Measurements from ENCODE around the gene LAMC3. TPM values are rescaled to one million over a fixed set of nuclear protein-coding genes. Genes with fewer than 3 reads are reported as not detected.

LAMC3 gene
- total RNA-seq, 1 donor from 2014 or later: 0.05 TPM

GRCh38 chr9:131011274-131012022 lies 2.5 kb downstream of the LAMC3 start:
- DNase-seq (ENCODE audit: low read depth): no peak

- DNase-seq (ENCODE audit: low read depth): no peak
Measured at GRCh38 chr9:131012023-131012334, 3.0 kb downstream of the LAMC3 start.

- no peak for DNase-seq (ENCODE audit: low read depth)
Measured at GRCh38 chr9:131012396-131012917, 3.5 kb downstream of the LAMC3 start.

- DNase-seq (ENCODE audit: low read depth): no peak
Measured at GRCh38 chr9:131013015-131013755, 4.2 kb downstream of the LAMC3 start.

- peak; percentile 3 for DNase-seq (ENCODE audit: low read depth)
Measured at GRCh38 chr9:131013771-131014676, 5.0 kb downstream of the LAMC3 start.

- DNase-seq (ENCODE audit: low read depth): no peak
Measured at GRCh38 chr9:131015112-131015511, 6.1 kb downstream of the LAMC3 start.

- no peak for DNase-seq (ENCODE audit: low read depth)
Measured at GRCh38 chr9:131015876-131016397, 7.0 kb downstream of the LAMC3 start.

GRCh38 chr9:131017067-131017466 lies 8.1 kb downstream of the LAMC3 start:
- DNase-seq (ENCODE audit: low read depth): no peak

- no peak for DNase-seq (ENCODE audit: low read depth)
Measured at GRCh38 chr9:131018621-131019020, 9.6 kb downstream of the LAMC3 start.

GRCh38 chr9:131019388-131020239 lies 10.6 kb downstream of the LAMC3 start:
- DNase-seq (ENCODE audit: low read depth): peak; percentile 18

GRCh38 chr9:131020388-131020787 lies 11.4 kb downstream of the LAMC3 start:
- DNase-seq (ENCODE audit: low read depth): peak; percentile 71

GRCh38 chr9:131020862-131021261 lies 11.9 kb downstream of the LAMC3 start:
- peak; percentile 14 for DNase-seq (ENCODE audit: low read depth)

GRCh38 chr9:131021785-131022184 lies 12.8 kb downstream of the LAMC3 start:
- DNase-seq (ENCODE audit: low read depth): no peak

GRCh38 chr9:131024978-131025868 lies 16.2 kb downstream of the LAMC3 start:
- no peak for DNase-seq (ENCODE audit: low read depth)

- DNase-seq (ENCODE audit: low read depth): no peak
Measured at GRCh38 chr9:131025953-131026858, 17.2 kb downstream of the LAMC3 start.

GRCh38 chr9:131027048-131027871 lies 18.3 kb downstream of the LAMC3 start:
- no peak for DNase-seq (ENCODE audit: low read depth)

- DNase-seq (ENCODE audit: low read depth): no peak
Measured at GRCh38 chr9:131027872-131028179, 18.9 kb downstream of the LAMC3 start.

All from renal cortical epithelial cell (primary cell).